Fibroblast of skin of abdomen (primary cell): ENCODE data around the gene TOMM5. TPM values are rescaled to one million over a fixed set of nuclear protein-coding genes. Genes with fewer than 3 reads are reported as not detected.

Experiments used
- DNase-seq: peaks from one replicate; pipeline ENCODE4 v3.0.0-alpha.2; 2013
- polyA plus RNA-seq, 2 experiments: library from polyadenylated mRNA; unstranded; fragments of 120-200 nt; gene quantifications; one replicate each; pipeline ENCODE4 v1.2.1, GENCODE V29; 2013; ENCODE audit not compliant: insufficient read length in 2 of 2

The TOMM5 gene
- polyA plus RNA-seq (2013, experiment 1 of 2; ENCODE audit: insufficient read length), result 111 TPM
- polyA plus RNA-seq (2013, experiment 2 of 2; ENCODE audit: insufficient read length), result 117 TPM

- peak; percentile 92 for DNase-seq
These were observed at the start of gene TOMM5 for GRCh38 chr9:37592108-37592951. TOMM5 (minus strand) TSS chr9:37592597; CDS start chr9:37592532, 65 bp downstream.

GRCh38 chr9:37641331-37641730, 48.9 kb upstream of the TOMM5 start:
- no peak for DNase-seq

- DNase-seq, result no peak
These were observed 47.8 kb upstream of the TOMM5 start for GRCh38 chr9:37640246-37640645.

- no peak for DNase-seq
These were observed 47.4 kb upstream of the TOMM5 start for GRCh38 chr9:37639841-37640240.

GRCh38 chr9:37639109-37639762, 46.8 kb upstream of the TOMM5 start:
- no peak for DNase-seq

GRCh38 chr9:37636511-37637448, 44.4 kb upstream of the TOMM5 start:
- DNase-seq, result no peak

GRCh38 chr9:37635808-37636207, 43.4 kb upstream of the TOMM5 start:
- no peak for DNase-seq

GRCh38 chr9:37632479-37632878, 40.1 kb upstream of the TOMM5 start:
- no peak for DNase-seq

- DNase-seq, result no peak
These were observed 34.4 kb upstream of the TOMM5 start for GRCh38 chr9:37626708-37627292.

- no peak for DNase-seq
These were observed 33.4 kb upstream of the TOMM5 start for GRCh38 chr9:37625758-37626147.

- DNase-seq, result no peak
These were observed 32.8 kb upstream of the TOMM5 start for GRCh38 chr9:37625036-37625757.

- no peak for DNase-seq
These were observed 31.7 kb upstream of the TOMM5 start for GRCh38 chr9:37624073-37624472.

GRCh38 chr9:37623267-37623666, 30.9 kb upstream of the TOMM5 start:
- no peak for DNase-seq

- DNase-seq, result peak; percentile 23
These were observed 30.1 kb upstream of the TOMM5 start for GRCh38 chr9:37622462-37622861.

- no peak for DNase-seq
These were observed 29.1 kb upstream of the TOMM5 start for GRCh38 chr9:37621273-37622121.

- DNase-seq, result no peak
These were observed 28.0 kb upstream of the TOMM5 start for GRCh38 chr9:37620396-37620795.

- no peak for DNase-seq
These were observed 27.4 kb upstream of the TOMM5 start for GRCh38 chr9:37619806-37620205.

- DNase-seq, result peak; percentile 66
These were observed 26.4 kb upstream of the TOMM5 start for GRCh38 chr9:37618817-37619216.

GRCh38 chr9:37617832-37618231, 25.4 kb upstream of the TOMM5 start:
- DNase-seq, result peak; percentile 44

GRCh38 chr9:37617161-37617560, 24.8 kb upstream of the TOMM5 start:
- no peak for DNase-seq

GRCh38 chr9:37611961-37612360, 19.6 kb upstream of the TOMM5 start:
- DNase-seq, result no peak
